A549 (cell line): ENCODE measurements around the gene ULK4. TPM values are rescaled to one million over a fixed set of nuclear protein-coding genes. Genes with fewer than 3 reads are reported as not detected.

Source experiments
- ATAC-seq, 2 experiments: fragments of 200-7000 bp in 1 of 2; fragments of >200 bp in 1 of 2; cut with Nextera tagmentation in 1 of 2; cut with Tn5 transposase in 1 of 2; 3 replicates each; pipeline versions ENCODE4 v1.8.0 to v1.9.1; 2018 to 2020; ENCODE audit warnings: mild to moderate bottlenecking in 1 of 2, moderate library complexity in 1 of 2
- CTCF ChIA-PET: fragments of 300-600 bp; sonication (Branson Sonifier 250); formaldehyde crosslinking; extraction: SDS; loops from one replicate; lab custom pipeline; 2021; ENCODE audit warnings: antibody characterized with exemption, inconsistent platforms; lab: Yijun Ruan, JAX
- POLR2A ChIA-PET: fragments of 350-600 bp; formaldehyde crosslinking; extraction: SDS; loops from one replicate; lab custom pipeline; 2021; ENCODE audit warnings: antibody characterized with exemption, inconsistent platforms; lab: Yijun Ruan, JAX
- DNase-seq, 2 experiments: peaks; one replicate each; pipeline versions ENCODE4 v3.0.0 to v3.0.0-alpha.2; 2011 to 2016; ENCODE audit warnings: low read depth in 1 of 2, low spot score in 1 of 2
- FAIRE-seq: peaks from 2 replicates; lab custom pipeline; 2011; peaks lifted over from hg19 to GRCh38; lab: Jason Lieb, UNC
- H3K27ac ChIP-seq, 2 experiments: fragments of >200 bp; sonication (Bioruptor Twin); formaldehyde crosslinking; 3 replicates each; pipeline ENCODE4 v1.5.1; 2016 to 2017
- H3K4me1 ChIP-seq: fragments of >200 bp; sonication (Bioruptor Twin); formaldehyde crosslinking; 3 replicates; pipeline ENCODE4 v1.6.1; 2016
- H3K4me2 ChIP-seq: fragments of >200 bp; sonication (Bioruptor Twin); formaldehyde crosslinking; 3 replicates; pipeline ENCODE4 v1.6.1; 2016
- H3K4me3 ChIP-seq: fragments of >200 bp; sonication (Bioruptor Twin); formaldehyde crosslinking; 3 replicates; pipeline ENCODE4 v1.5.1; 2016
- H3K9me3 ChIP-seq: fragments of >200 bp; sonication (Bioruptor Twin); formaldehyde crosslinking; 3 replicates; pipeline ENCODE4 v1.6.1; 2016
- CBX2 ChIP-seq: fragments of 200-600 bp; sonication (generic); IDR thresholded peaks from 2 replicates; pipeline ENCODE4 v1.6.1; 2016; ENCODE audit warnings: low read depth, mild to moderate bottlenecking, borderline replicate concordance
- CBX8 ChIP-seq: fragments of 200-600 bp; sonication (generic); IDR thresholded peaks from 2 replicates; pipeline ENCODE4 v1.6.1; 2016
- CHD2 ChIP-seq: fragments of 150-350 bp; IDR thresholded peaks from 2 replicates; pipeline ENCODE4 v1.6.1; 2014; ENCODE audit warnings: low read length; ENCODE audit not compliant: partially characterized antibody
- E2F6 ChIP-seq: IDR thresholded peaks from 2 replicates; pipeline ENCODE4 v1.6.1; 2012; ENCODE audit warnings: low read depth, borderline replicate concordance
- ESRRA ChIP-seq: fragments of 150-350 bp; IDR thresholded peaks from 2 replicates; pipeline ENCODE4 v1.6.1; 2014; ENCODE audit warnings: mild to moderate bottlenecking, low read length, borderline replicate concordance
- GATA3 ChIP-seq: IDR thresholded peaks from 2 replicates; pipeline ENCODE4 v1.6.1; 2012; ENCODE audit warnings: borderline replicate concordance
- HOXB13 ChIP-seq: fragments of 250-450 bp; sonication (Bioruptor Pico); IDR thresholded peaks from 2 replicates; pipeline ENCODE4 v1.5.0; 2020; ENCODE audit warnings: low read depth, mild to moderate bottlenecking, moderate library complexity
- HOXB5 ChIP-seq: fragments of 250-450 bp; sonication (Bioruptor Pico); IDR thresholded peaks from 2 replicates; pipeline ENCODE4 v1.5.0; 2020; ENCODE audit warnings: mild to moderate bottlenecking, moderate library complexity
- MAZ ChIP-seq: fragments of 150-350 bp; IDR thresholded peaks from 2 replicates; pipeline ENCODE4 v1.6.1; 2014; ENCODE audit warnings: antibody characterized with exemption, low read depth, low read length, borderline replicate concordance
- NFE2L2 ChIP-seq: fragments of 150-350 bp; conservative IDR thresholded peaks from 2 replicates; pipeline ENCODE4 v1.6.1; 2014; ENCODE audit warnings: low read length
- NPAS2 ChIP-seq: fragments of 250-450 bp; sonication (Bioruptor Pico); IDR thresholded peaks from 2 replicates; pipeline ENCODE4 v1.8.0; 2022; ENCODE audit warnings: mild to moderate bottlenecking, moderate library complexity, borderline replicate concordance
- NR3C1 ChIP-seq: fragments of >200 bp; sonication (Bioruptor Twin); formaldehyde crosslinking; IDR thresholded peaks from 3 replicates; pipeline ENCODE4 v1.6.1; 2017
- PBX3 ChIP-seq: IDR thresholded peaks from 2 replicates; pipeline ENCODE4 v1.6.1; 2012
- PHF8 ChIP-seq: fragments of 200-600 bp; sonication (generic); IDR thresholded peaks from 2 replicates; pipeline ENCODE4 v1.6.1; 2016; ENCODE audit warnings: low read depth, mild to moderate bottlenecking, antibody characterized with exemption, moderate library complexity, borderline replicate concordance
- POLR2A ChIP-seq: IDR thresholded peaks from 2 replicates; pipeline ENCODE4 v1.6.1; 2012; ENCODE audit warnings: mild to moderate bottlenecking, low read length
- RNF2 ChIP-seq: fragments of 200-600 bp; sonication (generic); IDR thresholded peaks from 2 replicates; pipeline ENCODE4 v1.6.1; 2016; ENCODE audit warnings: low read depth, mild to moderate bottlenecking, antibody characterized with exemption, moderate library complexity, borderline replicate concordance
- SMC3 ChIP-seq: fragments of >200 bp; sonication (Bioruptor Twin); formaldehyde crosslinking; IDR thresholded peaks from 3 replicates; pipeline ENCODE4 v1.6.1; 2018; ENCODE audit warnings: inconsistent platforms
- SREBF2 ChIP-seq: fragments of 450-650 bp; IDR thresholded peaks from 2 replicates; pipeline ENCODE4 v1.6.1; 2014; ENCODE audit warnings: mild to moderate bottlenecking, moderate library complexity
- TFCP2L1 ChIP-seq: fragments of 250-450 bp; sonication (Bioruptor Pico); IDR thresholded peaks from 2 replicates; pipeline ENCODE4 v1.5.0; 2021; ENCODE audit warnings: mild to moderate bottlenecking
- ZFP36 ChIP-seq: fragments of 450-650 bp; IDR thresholded peaks from 2 replicates; pipeline ENCODE4 v1.6.1; 2014; ENCODE audit warnings: borderline replicate concordance; ENCODE audit not compliant: partially characterized antibody
- WGBS: methylation state at CpG from one replicate; pipeline ENCODE4 v1.1.6; 2017; ENCODE audit errors: missing lambda C conversion rate; 5-methylcytosine and 5-hydroxymethylcytosine counted together
- polyA plus RNA-seq, 4 experiments: library from polyadenylated mRNA; depleted of rRNA in 3 of 4; stranded (reverse); fragments of >200 nt; fragmentation: RNase III in 1 of 4; extraction: RNeasy Plus Mini Kit Qiagen cat#74134 plus additional on column Dnase treatment in 1 of 4; gene quantifications; 2 replicates in 3 of 4; 3 replicates in 1 of 4; pipeline ENCODE4 v1.2.3, GENCODE V29; 2011 to 2017

Gene ULK4
- polyA plus RNA-seq, 2 of the 4 experiments (the other 2 are of a cell fraction) = 4.9 to 7.7 TPM

- TF ChIP-seq PHF8 = no peak
- no peak for TF ChIP-seq E2F6
- TF ChIP-seq ESRRA = no peak
- TF ChIP-seq HOXB13 (CRISPR knock-in tag) = no peak
- CTCF ChIA-PET = no interaction called here
- POLR2A ChIA-PET = no interaction called here
- no peak for ATAC-seq
- no peaks in the 10 kb centered on the region for H3K9me3 ChIP-seq
- H3K4me1 ChIP-seq = no peaks in the 10 kb centered on the region
- no peak for FAIRE-seq
- no peak overlapping the region for H3K27ac ChIP-seq
- no peak for DNase-seq
- no peak overlapping the region for H3K4me3 ChIP-seq
- no peak overlapping the region for H3K4me2 ChIP-seq
Measured at GRCh38 chr3:41742121-41742520, 219.8 kb downstream of the ULK4 start.

- WGBS = 88% methylated on average over 3 of the region's 3 CpGs
- ChIA-PET CTCF (no interaction called here), POLR2A (no interaction called here)
- FAIRE-seq = no peak
- no peaks in the 10 kb centered on the region for H3K4me1 ChIP-seq
- H3K9me3 ChIP-seq = no peaks in the 10 kb centered on the region
- H3K4me3 ChIP-seq = no peak overlapping the region
- ATAC-seq = no peak
- TF ChIP-seq CBX8 = no peak
- TF ChIP-seq CHD2 = no peak
- no peak for TF ChIP-seq NPAS2 (CRISPR knock-in tag)
- no peak for TF ChIP-seq CBX2
- no peak for TF ChIP-seq TFCP2L1 (CRISPR knock-in tag)
- no peak for TF ChIP-seq RNF2
- no peak for DNase-seq
- no peak overlapping the region for H3K4me2 ChIP-seq
- no peak overlapping the region for H3K27ac ChIP-seq
Measured at GRCh38 chr3:41740374-41740886, 221.5 kb downstream of the ULK4 start.

GRCh38 chr3:41726891-41727290, 235.0 kb downstream of the ULK4 start:
- ChIA-PET POLR2A (no interaction called here), CTCF (no interaction called here)
- H3K27ac ChIP-seq = no peak overlapping the region
- WGBS = 97% methylated on average over 3 of the region's 3 CpGs
- no peak for TF ChIP-seq PHF8
- no peak for TF ChIP-seq SREBF2
- no peak for TF ChIP-seq ZFP36
- TF ChIP-seq HOXB5 (CRISPR knock-in tag) = no peak
- no peak for TF ChIP-seq SMC3
- no peak for TF ChIP-seq NR3C1
- TF ChIP-seq GATA3 = no peak
- no peak for TF ChIP-seq MAZ
- no peak for TF ChIP-seq PBX3
- FAIRE-seq (no peak), DNase-seq (no peak), ATAC-seq (no peak)
- no peaks in the 10 kb centered on the region for H3K9me3 ChIP-seq
- no peak overlapping the region for H3K4me2 ChIP-seq
- no peak overlapping the region for H3K4me3 ChIP-seq
- H3K4me1 ChIP-seq = no peaks in the 10 kb centered on the region

GRCh38 chr3:41717641-41718040, 244.3 kb downstream of the ULK4 start:
- H3K9me3 ChIP-seq = no peaks in the 10 kb centered on the region
- no peak overlapping the region for H3K27ac ChIP-seq
- ChIA-PET POLR2A (no interaction called here), CTCF (no interaction called here)
- H3K4me2 ChIP-seq = no peak overlapping the region
- FAIRE-seq = no peak
- ATAC-seq = no peak
- WGBS = 78% methylated on average over 6 of the region's 6 CpGs
- no peak for DNase-seq
- no peak for TF ChIP-seq CBX2
- TF ChIP-seq NFE2L2 = no peak
- no peak for TF ChIP-seq POLR2A
- H3K4me3 ChIP-seq = no peak overlapping the region
- H3K4me1 ChIP-seq = no peaks in the 10 kb centered on the region; the same call in 2 of the 3 replicates
